GM21576 (cell line): Measurements from ENCODE around the gene CCDC190.
"Not testable (repeated sequence)": the region's sequence is repeated elsewhere in the genome, so short reads cannot be mapped to it uniquely, and the experiment has no call there.

ENCODE experiments used
- ATAC-seq: cut with Tn5 transposase; IDR thresholded peaks from one replicate; pipeline ENCODE4 v1.9.1; 2021; ENCODE audit warnings: mild to moderate bottlenecking, moderate library complexity; ENCODE audit not compliant: unreplicated experiment

The CCDC190 gene

GRCh38 chr1:162861101-162861500 is at the start of gene CCDC190:
Gene CCDC190, minus strand, starts transcription at chr1:162861175. Its CDS starts 1,529 bp downstream, at chr1:162859646.
- ATAC-seq = no peak

GRCh38 chr1:162910161-162910560 is 49.2 kb upstream of the CCDC190 start:
- no peak for ATAC-seq

- no peak for ATAC-seq
These were observed 47.8 kb upstream of the CCDC190 start for GRCh38 chr1:162908780-162909179.

GRCh38 chr1:162908236-162908635 is 47.3 kb upstream of the CCDC190 start:
- no peak for ATAC-seq

GRCh38 chr1:162906485-162906884 is 45.5 kb upstream of the CCDC190 start:
- ATAC-seq = no peak

GRCh38 chr1:162905174-162906158 is 44.5 kb upstream of the CCDC190 start:
- no peak for ATAC-seq

- ATAC-seq = no peak
These were observed 43.6 kb upstream of the CCDC190 start for GRCh38 chr1:162904579-162904978.

- no peak for ATAC-seq
These were observed 43.0 kb upstream of the CCDC190 start for GRCh38 chr1:162904023-162904422.

GRCh38 chr1:162903246-162903645 is 42.3 kb upstream of the CCDC190 start:
- no peak for ATAC-seq

GRCh38 chr1:162902416-162902815 is 41.4 kb upstream of the CCDC190 start:
- no peak for ATAC-seq

GRCh38 chr1:162901243-162901642 is 40.3 kb upstream of the CCDC190 start:
- ATAC-seq = no peak

GRCh38 chr1:162899422-162900146 is 38.6 kb upstream of the CCDC190 start:
- no peak for ATAC-seq

GRCh38 chr1:162893612-162893908 is 32.6 kb upstream of the CCDC190 start:
- no peak for ATAC-seq

- ATAC-seq = no peak
These were observed 32.1 kb upstream of the CCDC190 start for GRCh38 chr1:162892906-162893611.

GRCh38 chr1:162889989-162890388 is 29.0 kb upstream of the CCDC190 start:
- ATAC-seq = no peak

GRCh38 chr1:162886705-162887104 is 25.7 kb upstream of the CCDC190 start:
- no peak for ATAC-seq

GRCh38 chr1:162885265-162885664 is 24.3 kb upstream of the CCDC190 start:
- no peak for ATAC-seq

GRCh38 chr1:162884831-162885230 is 23.9 kb upstream of the CCDC190 start:
- no peak for ATAC-seq

- no peak for ATAC-seq
These were observed 21.3 kb upstream of the CCDC190 start for GRCh38 chr1:162882248-162882674.

- ATAC-seq = no peak
These were observed 20.6 kb upstream of the CCDC190 start for GRCh38 chr1:162881590-162881989.

- ATAC-seq = not testable (repeated sequence)
These were observed 19.6 kb upstream of the CCDC190 start for GRCh38 chr1:162880617-162881016.
